ENCODE measurements around the gene RER1. TPM values are rescaled to one million over a fixed set of nuclear protein-coding genes. Genes with fewer than 3 reads are reported as not detected.

Gene RER1
- total RNA-seq, 2 experiments from 2014 or later = 60.5 to 138 TPM

DNA sequence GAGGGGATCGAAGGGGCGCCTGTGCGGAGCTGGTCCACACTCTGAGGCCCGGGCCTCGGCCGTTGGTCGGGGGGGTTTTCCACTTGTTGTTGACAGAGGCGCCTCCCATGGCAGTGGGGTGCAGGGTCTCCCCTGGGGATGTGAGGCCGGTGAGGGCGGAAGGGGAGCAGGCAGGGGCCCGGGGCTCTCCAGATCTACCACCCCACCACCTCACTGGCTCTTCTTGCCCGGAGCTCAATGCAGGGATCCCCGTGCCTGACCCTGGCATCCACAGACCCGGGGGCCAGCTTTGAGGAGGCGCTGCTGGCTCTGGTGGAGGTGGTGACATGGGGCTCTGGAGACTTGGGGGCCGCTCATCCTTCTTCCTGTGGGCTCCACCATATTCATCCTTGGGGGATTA, 27.8 kb downstream of the RER1 start:
- H3K4me1 ChIP-seq (ENCODE audit: insufficient read depth, low read length, poor library complexity, severe bottlenecking) = peaks cover 25% of the 10 kb centered on the region
- H4K20me1 ChIP-seq (ENCODE audit: insufficient read depth, low read length) = no peaks in the 10 kb centered on the region
- no peak for DNase-seq (ENCODE audit: low spot score)
- peaks cover 7% of the 10 kb centered on the region; the same call in 1 of the 2 replicates for H3K9me3 ChIP-seq (ENCODE audit: low read length)
- no peak for TF ChIP-seq EZH2phosphoT487 (IDR thresholded peaks at IDR 0.05; ENCODE audit: borderline replicate concordance, low read depth, low read length)
- TF ChIP-seq, protein P1, sequence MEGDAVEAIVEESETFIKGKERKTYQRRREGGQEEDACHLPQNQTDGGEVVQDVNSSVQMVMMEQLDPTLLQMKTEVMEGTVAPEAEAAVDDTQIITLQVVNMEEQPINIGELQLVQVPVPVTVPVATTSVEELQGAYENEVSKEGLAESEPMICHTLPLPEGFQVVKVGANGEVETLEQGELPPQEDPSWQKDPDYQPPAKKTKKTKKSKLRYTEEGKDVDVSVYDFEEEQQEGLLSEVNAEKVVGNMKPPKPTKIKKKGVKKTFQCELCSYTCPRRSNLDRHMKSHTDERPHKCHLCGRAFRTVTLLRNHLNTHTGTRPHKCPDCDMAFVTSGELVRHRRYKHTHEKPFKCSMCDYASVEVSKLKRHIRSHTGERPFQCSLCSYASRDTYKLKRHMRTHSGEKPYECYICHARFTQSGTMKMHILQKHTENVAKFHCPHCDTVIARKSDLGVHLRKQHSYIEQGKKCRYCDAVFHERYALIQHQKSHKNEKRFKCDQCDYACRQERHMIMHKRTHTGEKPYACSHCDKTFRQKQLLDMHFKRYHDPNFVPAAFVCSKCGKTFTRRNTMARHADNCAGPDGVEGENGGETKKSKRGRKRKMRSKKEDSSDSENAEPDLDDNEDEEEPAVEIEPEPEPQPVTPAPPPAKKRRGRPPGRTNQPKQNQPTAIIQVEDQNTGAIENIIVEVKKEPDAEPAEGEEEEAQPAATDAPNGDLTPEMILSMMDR (conservative IDR thresholded peaks at IDR 0.05; ENCODE audit: low read length) = no peak
- H3K27ac ChIP-seq (ENCODE audit: low read depth, low read length, poor library complexity, severe bottlenecking) = no peak overlapping the region
- no peaks in the 10 kb centered on the region for H3K9me2 ChIP-seq (ENCODE audit: insufficient read depth, low read length)
- H3K4me2 ChIP-seq (ENCODE audit: low read length) = no peak overlapping the region
- no peak overlapping the region for H2AFZ ChIP-seq (ENCODE audit: low read length)
- POLR2A ChIA-PET = interaction anchor here (0.6 kb wide), 1 partner anchor 612 kb away, joined by 3 read pairs; no protein-coding TSS in a partner anchor
- H3K36me3 ChIP-seq (ENCODE audit: insufficient read depth, low read length) = no peaks in the 10 kb centered on the region
- CTCF ChIA-PET (ENCODE audit: unreplicated experiment) = no interaction called here
- H3K79me2 ChIP-seq (ENCODE audit: insufficient read depth, low read depth, low read length) = no peaks in the 10 kb centered on the region
- intact Hi-C loops (cut with micrococcal nuclease; ENCODE audit: unreplicated experiment) = no loop called here
- no peak overlapping the region for H3K4me3 ChIP-seq (ENCODE audit: low read depth, low read length, poor library complexity, severe bottlenecking)
- BruUV-seq (replicated peaks) = no TSS peak

DNA sequence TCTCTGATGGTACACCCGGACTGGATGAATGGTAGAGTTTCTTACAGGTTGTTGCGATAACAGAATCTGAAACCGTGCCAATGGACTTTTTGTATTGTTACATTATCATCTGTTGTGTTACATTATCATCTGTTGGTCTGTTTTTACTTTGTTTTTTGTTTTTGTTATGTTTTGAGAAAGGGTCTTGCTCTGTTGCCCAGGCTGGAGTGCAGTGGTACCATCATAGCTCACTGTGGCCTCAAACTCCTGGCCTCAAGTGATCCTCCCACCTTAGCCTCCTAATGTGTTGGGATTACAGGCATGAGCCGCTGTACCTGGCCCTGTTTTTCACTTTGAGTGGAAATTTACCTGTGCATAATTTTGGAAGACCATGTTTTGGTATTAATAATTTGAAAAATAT, 30.9 kb downstream of the RER1 start:
- no peak overlapping the region for H3K4me2 ChIP-seq (ENCODE audit: low read length)
- H4K20me1 ChIP-seq (ENCODE audit: insufficient read depth, low read length) = no peaks in the 10 kb centered on the region
- H3K9me3 ChIP-seq (ENCODE audit: low read length) = peaks cover 7% of the 10 kb centered on the region; the same call in 1 of the 2 replicates
- intact Hi-C loops (cut with micrococcal nuclease; ENCODE audit: unreplicated experiment) = no loop called here
- no peaks in the 10 kb centered on the region for H3K79me2 ChIP-seq (ENCODE audit: insufficient read depth, low read depth, low read length)
- H3K9me2 ChIP-seq (ENCODE audit: insufficient read depth, low read length) = no peaks in the 10 kb centered on the region
- ChIA-PET CTCF (ENCODE audit: unreplicated experiment) (interaction anchor here (0.6 kb wide), 1 partner anchor 126 kb away, joined by 4 read pairs; no protein-coding TSS in a partner anchor), POLR2A (no interaction called here)
- no peak overlapping the region for H3K27ac ChIP-seq (ENCODE audit: low read depth, low read length, poor library complexity, severe bottlenecking)
- H3K36me3 ChIP-seq (ENCODE audit: insufficient read depth, low read length) = no peaks in the 10 kb centered on the region
- DNase-seq (ENCODE audit: low spot score) = no peak
- H3K4me3 ChIP-seq (ENCODE audit: low read depth, low read length, poor library complexity, severe bottlenecking) = no peak overlapping the region
- H3K4me1 ChIP-seq (ENCODE audit: insufficient read depth, low read length, poor library complexity, severe bottlenecking) = no peaks in the 10 kb centered on the region
- H2AFZ ChIP-seq (ENCODE audit: low read length) = no peak overlapping the region
- no TSS peak for BruUV-seq (replicated peaks)
- TF ChIP-seq, protein P1 (conservative IDR thresholded peaks at IDR 0.05; ENCODE audit: low read length) = no peak
- no peak for TF ChIP-seq EZH2phosphoT487 (IDR thresholded peaks at IDR 0.05; ENCODE audit: borderline replicate concordance, low read depth, low read length)

DNA sequence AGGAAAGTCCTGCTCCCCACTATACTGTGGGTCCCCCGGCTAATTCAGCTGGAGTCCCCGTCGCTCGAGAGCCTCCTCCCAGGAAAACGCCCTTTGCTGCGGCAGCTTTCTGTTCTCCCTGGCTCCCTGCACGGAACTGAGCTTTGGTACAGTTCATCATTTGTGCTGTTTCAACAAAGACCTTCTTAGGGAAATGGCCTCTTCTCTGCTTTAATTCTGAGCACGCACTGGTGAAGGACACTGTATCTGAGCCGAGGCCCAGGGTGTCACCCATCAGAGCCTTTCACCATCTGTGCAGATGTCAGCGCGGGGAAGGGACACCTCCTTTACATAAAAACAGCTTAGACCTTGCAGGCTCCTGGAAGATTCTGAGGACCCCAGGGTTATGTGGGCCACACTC, 34.3 kb downstream of the RER1 start:
- Histone ChIP-seq H3K9me2 (ENCODE audit: insufficient read depth, low read length) (no peaks in the 10 kb centered on the region), H3K4me3 (ENCODE audit: low read depth, low read length, poor library complexity, severe bottlenecking) (no peak overlapping the region), H4K20me1 (ENCODE audit: insufficient read depth, low read length) (no peaks in the 10 kb centered on the region), H2AFZ (ENCODE audit: low read length) (no peak overlapping the region), H3K4me1 (ENCODE audit: insufficient read depth, low read length, poor library complexity, severe bottlenecking) (no peaks in the 10 kb centered on the region), H3K36me3 (ENCODE audit: insufficient read depth, low read length) (no peaks in the 10 kb centered on the region), H3K4me2 (ENCODE audit: low read length) (no peak overlapping the region), H3K27ac (ENCODE audit: low read depth, low read length, poor library complexity, severe bottlenecking) (no peak overlapping the region), H3K9me3 (ENCODE audit: low read length) (peaks cover 7% of the 10 kb centered on the region; the same call in 1 of the 2 replicates), H3K79me2 (ENCODE audit: insufficient read depth, low read depth, low read length) (no peaks in the 10 kb centered on the region)
- ChIA-PET CTCF (ENCODE audit: unreplicated experiment) (no interaction called here), POLR2A (no interaction called here)
- intact Hi-C loops (cut with micrococcal nuclease; ENCODE audit: unreplicated experiment) = no loop called here
- no peak for TF ChIP-seq EZH2phosphoT487 (IDR thresholded peaks at IDR 0.05; ENCODE audit: borderline replicate concordance, low read depth, low read length)
- TF ChIP-seq, protein P1 (conservative IDR thresholded peaks at IDR 0.05; ENCODE audit: low read length) = no peak
- no TSS peak for BruUV-seq (replicated peaks)
- no peak for DNase-seq (ENCODE audit: low spot score)
